GM18505 (cell line): ENCODE measurements around the gene SCN2A.
"Not testable (repeated sequence)": the region's sequence is repeated elsewhere in the genome, so short reads cannot be mapped to it uniquely, and the experiment has no call there.

Experiments used
- ATAC-seq: cut with Tn5 transposase; IDR thresholded peaks from one replicate; pipeline ENCODE4 v1.9.1; 2021; ENCODE audit not compliant: unreplicated experiment
- POLR2A ChIP-seq: IDR thresholded peaks from 4 replicates; pipeline ENCODE4 v1.6.1; 2011; ENCODE audit warnings: borderline replicate concordance; ENCODE audit not compliant: insufficient read depth, insufficient read length; ENCODE audit errors: extremely low read depth

SCN2A gene

GRCh38 chr2:165382362-165382761, 143.1 kb downstream of the SCN2A start:
- no peak for ATAC-seq
- no peak for TF ChIP-seq POLR2A

GRCh38 chr2:165390875-165391274, 151.7 kb downstream of the SCN2A start:
- no peak for TF ChIP-seq POLR2A
- no peak for ATAC-seq

DNA sequence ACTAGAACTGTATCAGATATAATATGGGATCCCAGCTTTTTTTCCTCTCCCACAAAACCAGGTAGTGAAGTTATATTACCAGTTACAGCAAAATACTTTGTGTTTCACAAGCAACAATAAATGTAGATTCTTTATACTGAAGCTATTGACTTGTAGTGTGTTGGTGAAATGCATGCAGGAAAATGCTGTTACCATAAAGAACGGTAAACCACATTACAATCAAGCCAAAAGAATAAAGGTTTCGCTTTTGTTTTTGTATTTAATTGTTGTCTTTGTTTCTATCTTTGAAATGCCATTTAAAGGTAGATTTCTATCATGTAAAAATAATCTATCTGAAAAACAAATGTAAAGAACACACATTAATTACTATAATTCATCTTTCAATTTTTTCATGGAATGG, 152.6 kb downstream of the SCN2A start:
- ATAC-seq = no peak
- no peak for TF ChIP-seq POLR2A

DNA sequence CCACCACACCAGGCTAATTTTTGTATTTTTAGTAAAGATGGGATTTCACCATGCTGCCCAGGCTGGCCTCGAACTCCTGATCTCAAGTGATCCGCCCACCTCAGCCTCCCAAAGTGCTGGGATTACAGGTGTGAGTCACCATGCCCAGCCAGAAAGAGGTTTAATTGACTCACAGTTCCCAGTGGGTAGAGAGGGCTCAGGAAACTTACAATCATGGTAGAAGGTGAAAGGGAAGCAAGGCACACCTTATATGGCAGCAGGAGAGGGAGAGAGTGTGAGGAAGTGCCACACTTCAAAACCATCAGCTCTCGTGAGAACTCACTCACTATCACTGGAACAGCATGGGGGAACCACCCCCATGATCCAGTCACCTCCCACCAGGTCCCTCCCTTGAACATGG, 159.4 kb downstream of the SCN2A start:
- not testable (repeated sequence) for ATAC-seq

DNA sequence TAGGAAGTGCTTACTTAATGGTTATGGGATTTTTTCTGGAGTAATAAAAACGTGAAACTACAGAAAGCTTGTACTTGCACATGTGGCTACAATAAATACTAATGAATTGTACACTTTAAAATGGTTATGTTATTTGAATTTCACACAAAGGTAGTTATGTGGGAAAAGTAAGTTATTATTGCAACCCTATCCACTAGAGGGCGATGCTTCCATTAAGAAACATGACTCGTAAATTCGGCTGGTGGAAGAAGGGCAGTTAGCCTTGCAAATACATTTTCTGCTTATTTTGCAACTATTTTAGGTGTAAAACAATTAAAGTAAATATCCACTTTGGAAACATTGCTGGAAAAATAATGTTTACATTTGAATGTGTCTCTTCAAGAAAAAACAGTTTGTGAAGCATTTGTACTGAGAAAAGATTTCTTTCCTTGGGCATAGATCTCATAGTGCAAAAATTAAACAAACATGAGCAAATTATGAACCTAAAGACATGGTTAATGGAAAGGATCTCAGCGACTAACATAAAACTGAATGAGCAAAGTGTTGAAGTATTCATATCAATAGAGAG, 162.2 kb downstream of the SCN2A start:
- no peak for ATAC-seq
- TF ChIP-seq POLR2A = no peak

- TF ChIP-seq POLR2A = no peak
- no peak for ATAC-seq
Observed at GRCh38 chr2:165402162-165402561, 162.9 kb downstream of the SCN2A start.

GRCh38 chr2:165406173-165406572, 167.0 kb downstream of the SCN2A start:
- TF ChIP-seq POLR2A = no peak
- no peak for ATAC-seq

- ATAC-seq = no peak
- TF ChIP-seq POLR2A = no peak
Observed at GRCh38 chr2:165407466-165407865, 168.3 kb downstream of the SCN2A start.

GRCh38 chr2:165408186-165408585, 169.0 kb downstream of the SCN2A start:
- no peak for ATAC-seq
- no peak for TF ChIP-seq POLR2A

DNA sequence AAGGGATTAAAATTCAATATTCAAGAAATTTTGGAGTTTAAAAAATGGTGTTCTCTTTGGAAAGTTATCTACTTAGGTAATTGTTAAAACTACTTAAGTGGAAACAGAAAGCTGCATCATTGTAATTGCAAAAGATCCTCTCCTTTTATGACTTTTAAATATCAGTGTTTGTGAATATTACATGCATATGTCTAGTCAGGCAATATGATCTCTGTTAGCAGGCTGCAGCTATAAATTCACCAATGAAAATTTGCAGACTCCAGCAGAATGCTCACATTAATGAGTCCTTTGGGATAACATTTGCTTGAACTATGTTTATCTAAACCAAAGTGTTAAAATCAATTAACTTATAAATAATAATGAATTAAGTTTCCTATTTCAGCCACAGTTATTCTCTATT, 171.1 kb downstream of the SCN2A start:
- no peak for TF ChIP-seq POLR2A
- no peak for ATAC-seq

GRCh38 chr2:165414187-165414586, 175.0 kb downstream of the SCN2A start:
- ATAC-seq = no peak
- TF ChIP-seq POLR2A = no peak

DNA sequence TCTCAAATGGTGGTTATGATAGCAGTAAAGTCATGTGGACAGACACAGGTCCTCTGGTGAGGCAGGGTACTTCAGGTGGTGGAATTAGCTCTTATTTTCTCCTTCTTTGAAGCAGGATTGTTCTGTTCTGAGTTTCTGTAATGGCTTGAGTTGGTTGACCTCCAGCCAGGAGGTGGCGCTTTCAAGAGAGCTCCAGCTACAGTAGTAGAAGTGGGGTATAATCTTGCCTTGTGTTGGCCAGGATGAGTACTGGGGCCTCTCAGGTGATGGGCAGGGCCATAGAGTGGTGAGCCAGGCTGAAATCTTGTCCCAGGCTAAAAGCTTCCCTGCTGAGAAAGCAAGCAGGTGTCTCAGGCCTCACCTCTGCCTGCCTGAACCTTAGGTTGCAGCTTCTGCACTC, 177.8 kb downstream of the SCN2A start:
- no peak for ATAC-seq
- TF ChIP-seq POLR2A = no peak

DNA sequence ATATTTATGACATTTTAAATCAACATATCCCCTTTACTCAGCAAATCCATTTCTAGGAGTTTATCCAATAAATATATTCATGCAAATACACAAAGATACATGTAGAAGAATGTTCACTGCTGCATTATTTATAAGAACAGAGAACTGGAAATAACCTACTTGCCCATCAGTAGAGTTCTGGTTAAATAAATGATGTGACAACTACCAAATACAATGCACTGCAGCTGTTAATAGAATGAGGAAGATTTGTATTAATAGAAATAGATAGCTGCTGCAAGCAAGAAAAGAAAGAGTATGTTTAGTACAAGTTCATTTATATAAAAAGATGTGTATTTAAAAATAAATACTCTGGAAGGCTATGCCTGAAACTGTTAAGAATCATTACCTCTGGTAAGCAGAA, 181.0 kb downstream of the SCN2A start:
- no peak for TF ChIP-seq POLR2A
- ATAC-seq = no peak

GRCh38 chr2:165423081-165423480, 183.9 kb downstream of the SCN2A start:
- TF ChIP-seq POLR2A = no peak
- ATAC-seq = no peak

- no peak for ATAC-seq
- TF ChIP-seq POLR2A = no peak
Observed at GRCh38 chr2:165425556-165425955, 186.3 kb downstream of the SCN2A start.
